ENCODE data around the gene ST3GAL3.

ST3GAL3 gene

GRCh38 chr1:43763497-43763973 is 56.2 kb downstream of the ST3GAL3 start:
- H3K27ac ChIP-seq (ENCODE audit: low read length) = no peak overlapping the region
- H3K9me3 ChIP-seq (ENCODE audit: control insufficient read depth in 1 of 2, low read length in 2 of 2) = no peaks in the 10 kb centered on the region
- no peaks in the 10 kb centered on the region for H3K27me3 ChIP-seq (ENCODE audit: low read depth, low read length)
- H3K4me1 ChIP-seq (ENCODE audit: control insufficient read depth in 1 of 2, insufficient read depth in 2 of 2, low read length in 2 of 2) = peaks cover 0 to 14% of the 10 kb centered on the region in 2 donors
- no peak overlapping the region for H3K4me3 ChIP-seq (ENCODE audit: low read depth in 1 of 2, low read length in 2 of 2)
- H3K36me3 ChIP-seq (ENCODE audit: control insufficient read depth in 1 of 2, insufficient read depth in 2 of 2, low read length in 2 of 2) = no peaks in the 10 kb centered on the region

GRCh38 chr1:43764581-43764980 is 57.2 kb downstream of the ST3GAL3 start:
- Histone ChIP-seq H3K36me3 (ENCODE audit: control insufficient read depth in 1 of 2, insufficient read depth in 2 of 2, low read length in 2 of 2) (no peaks in the 10 kb centered on the region), H3K4me3 (ENCODE audit: low read depth in 1 of 2, low read length in 2 of 2) (no peak overlapping the region), H3K27ac (ENCODE audit: low read length) (no peak overlapping the region), H3K4me1 (ENCODE audit: control insufficient read depth in 1 of 2, insufficient read depth in 2 of 2, low read length in 2 of 2) (peaks cover 0 to 14% of the 10 kb centered on the region in 2 donors), H3K9me3 (ENCODE audit: control insufficient read depth in 1 of 2, low read length in 2 of 2) (no peaks in the 10 kb centered on the region), H3K27me3 (ENCODE audit: low read depth, low read length) (no peaks in the 10 kb centered on the region)

GRCh38 chr1:43766086-43766784 is 58.9 kb downstream of the ST3GAL3 start:
- Histone ChIP-seq H3K9me3 (ENCODE audit: control insufficient read depth in 1 of 2, low read length in 2 of 2) (no peaks in the 10 kb centered on the region), H3K4me1 (ENCODE audit: control insufficient read depth in 1 of 2, insufficient read depth in 2 of 2, low read length in 2 of 2) (peaks cover 0 to 14% of the 10 kb centered on the region in 2 donors), H3K27me3 (ENCODE audit: low read depth, low read length) (no peaks in the 10 kb centered on the region), H3K36me3 (ENCODE audit: control insufficient read depth in 1 of 2, insufficient read depth in 2 of 2, low read length in 2 of 2) (no peaks in the 10 kb centered on the region), H3K27ac (ENCODE audit: low read length) (no peak overlapping the region), H3K4me3 (ENCODE audit: low read depth in 1 of 2, low read length in 2 of 2) (no peak overlapping the region)

GRCh38 chr1:43766818-43767525 is 59.6 kb downstream of the ST3GAL3 start:
- Histone ChIP-seq H3K27ac (ENCODE audit: low read length) (no peak overlapping the region), H3K4me1 (ENCODE audit: control insufficient read depth in 1 of 2, insufficient read depth in 2 of 2, low read length in 2 of 2) (peaks cover 0 to 14% of the 10 kb centered on the region in 2 donors), H3K27me3 (ENCODE audit: low read depth, low read length) (no peaks in the 10 kb centered on the region), H3K9me3 (ENCODE audit: control insufficient read depth in 1 of 2, low read length in 2 of 2) (no peaks in the 10 kb centered on the region), H3K36me3 (ENCODE audit: control insufficient read depth in 1 of 2, insufficient read depth in 2 of 2, low read length in 2 of 2) (no peaks in the 10 kb centered on the region), H3K4me3 (ENCODE audit: low read depth in 1 of 2, low read length in 2 of 2) (no peak overlapping the region)

- Histone ChIP-seq H3K36me3 (ENCODE audit: control insufficient read depth in 1 of 2, insufficient read depth in 2 of 2, low read length in 2 of 2) (peaks cover 0 to 4% of the 10 kb centered on the region in 2 donors), H3K27me3 (ENCODE audit: low read depth, low read length) (no peaks in the 10 kb centered on the region), H3K27ac (ENCODE audit: low read length) (no peak overlapping the region), H3K4me3 (ENCODE audit: low read depth in 1 of 2, low read length in 2 of 2) (no peak overlapping the region), H3K4me1 (ENCODE audit: control insufficient read depth in 1 of 2, insufficient read depth in 2 of 2, low read length in 2 of 2) (peaks cover 0 to 8% of the 10 kb centered on the region in 2 donors), H3K9me3 (ENCODE audit: control insufficient read depth in 1 of 2, low read length in 2 of 2) (no peaks in the 10 kb centered on the region)
Observed at GRCh38 chr1:43768168-43768567, 60.8 kb downstream of the ST3GAL3 start.

GRCh38 chr1:43769350-43769908 is 62.1 kb downstream of the ST3GAL3 start:
- H3K27me3 ChIP-seq (ENCODE audit: low read depth, low read length) = no peaks in the 10 kb centered on the region
- no peak overlapping the region for H3K4me3 ChIP-seq (ENCODE audit: low read depth in 1 of 2, low read length in 2 of 2)
- peaks cover 0 to 8% of the 10 kb centered on the region in 2 donors for H3K4me1 ChIP-seq (ENCODE audit: control insufficient read depth in 1 of 2, insufficient read depth in 2 of 2, low read length in 2 of 2)
- no peaks in the 10 kb centered on the region for H3K9me3 ChIP-seq (ENCODE audit: control insufficient read depth in 1 of 2, low read length in 2 of 2)
- H3K27ac ChIP-seq (ENCODE audit: low read length) = no peak overlapping the region
- H3K36me3 ChIP-seq (ENCODE audit: control insufficient read depth in 1 of 2, insufficient read depth in 2 of 2, low read length in 2 of 2) = peaks cover 0 to 4% of the 10 kb centered on the region in 2 donors

- no peak overlapping the region for H3K27ac ChIP-seq (ENCODE audit: low read length)
- H3K4me1 ChIP-seq (ENCODE audit: control insufficient read depth in 1 of 2, insufficient read depth in 2 of 2, low read length in 2 of 2) = peaks cover 0 to 8% of the 10 kb centered on the region in 2 donors
- H3K4me3 ChIP-seq (ENCODE audit: low read depth in 1 of 2, low read length in 2 of 2) = no peak overlapping the region
- H3K36me3 ChIP-seq (ENCODE audit: control insufficient read depth in 1 of 2, insufficient read depth in 2 of 2, low read length in 2 of 2) = peaks cover 0 to 4% of the 10 kb centered on the region in 2 donors
- no peaks in the 10 kb centered on the region for H3K27me3 ChIP-seq (ENCODE audit: low read depth, low read length)
- no peaks in the 10 kb centered on the region for H3K9me3 ChIP-seq (ENCODE audit: control insufficient read depth in 1 of 2, low read length in 2 of 2)
Observed at GRCh38 chr1:43770111-43770510, 62.8 kb downstream of the ST3GAL3 start.

- peaks cover 0 to 4% of the 10 kb centered on the region in 2 donors for H3K36me3 ChIP-seq (ENCODE audit: control insufficient read depth in 1 of 2, insufficient read depth in 2 of 2, low read length in 2 of 2)
- no peak overlapping the region for H3K4me3 ChIP-seq (ENCODE audit: low read depth in 1 of 2, low read length in 2 of 2)
- H3K27me3 ChIP-seq (ENCODE audit: low read depth, low read length) = no peaks in the 10 kb centered on the region
- H3K9me3 ChIP-seq (ENCODE audit: control insufficient read depth in 1 of 2, low read length in 2 of 2) = no peaks in the 10 kb centered on the region
- H3K27ac ChIP-seq (ENCODE audit: low read length) = no peak overlapping the region
- H3K4me1 ChIP-seq (ENCODE audit: control insufficient read depth in 1 of 2, insufficient read depth in 2 of 2, low read length in 2 of 2) = peaks cover 0 to 3% of the 10 kb centered on the region in 2 donors
Observed at GRCh38 chr1:43772978-43773377, 65.6 kb downstream of the ST3GAL3 start.

GRCh38 chr1:43773821-43774220 is 66.5 kb downstream of the ST3GAL3 start:
- H3K4me1 ChIP-seq (ENCODE audit: control insufficient read depth in 1 of 2, insufficient read depth in 2 of 2, low read length in 2 of 2) = peaks cover 0 to 3% of the 10 kb centered on the region in 2 donors
- H3K27me3 ChIP-seq (ENCODE audit: low read depth, low read length) = no peaks in the 10 kb centered on the region
- no peak overlapping the region for H3K27ac ChIP-seq (ENCODE audit: low read length)
- H3K4me3 ChIP-seq (ENCODE audit: low read depth in 1 of 2, low read length in 2 of 2) = no peak overlapping the region
- H3K9me3 ChIP-seq (ENCODE audit: control insufficient read depth in 1 of 2, low read length in 2 of 2) = no peaks in the 10 kb centered on the region
- H3K36me3 ChIP-seq (ENCODE audit: control insufficient read depth in 1 of 2, insufficient read depth in 2 of 2, low read length in 2 of 2) = peaks cover 0 to 4% of the 10 kb centered on the region in 2 donors

- no peaks in the 10 kb centered on the region for H3K27me3 ChIP-seq (ENCODE audit: low read depth, low read length)
- no peaks in the 10 kb centered on the region for H3K9me3 ChIP-seq (ENCODE audit: control insufficient read depth in 1 of 2, low read length in 2 of 2)
- peaks cover 0 to 4% of the 10 kb centered on the region in 2 donors for H3K36me3 ChIP-seq (ENCODE audit: control insufficient read depth in 1 of 2, insufficient read depth in 2 of 2, low read length in 2 of 2)
- peaks cover 0 to 3% of the 10 kb centered on the region in 2 donors for H3K4me1 ChIP-seq (ENCODE audit: control insufficient read depth in 1 of 2, insufficient read depth in 2 of 2, low read length in 2 of 2)
- H3K27ac ChIP-seq (ENCODE audit: low read length) = no peak overlapping the region
- H3K4me3 ChIP-seq (ENCODE audit: low read depth in 1 of 2, low read length in 2 of 2) = no peak overlapping the region
Observed at GRCh38 chr1:43774359-43774758, 67.0 kb downstream of the ST3GAL3 start.

- Histone ChIP-seq H3K27me3 (ENCODE audit: low read depth, low read length) (no peaks in the 10 kb centered on the region), H3K4me3 (ENCODE audit: low read depth in 1 of 2, low read length in 2 of 2) (no peak overlapping the region), H3K27ac (ENCODE audit: low read length) (no peak overlapping the region), H3K9me3 (ENCODE audit: control insufficient read depth in 1 of 2, low read length in 2 of 2) (peaks cover 0 to 4% of the 10 kb centered on the region in 2 donors), H3K4me1 (ENCODE audit: control insufficient read depth in 1 of 2, insufficient read depth in 2 of 2, low read length in 2 of 2) (peaks cover 0 to 3% of the 10 kb centered on the region in 2 donors), H3K36me3 (ENCODE audit: control insufficient read depth in 1 of 2, insufficient read depth in 2 of 2, low read length in 2 of 2) (peaks cover 0 to 4% of the 10 kb centered on the region in 2 donors)
Observed at GRCh38 chr1:43776043-43776761, 68.9 kb downstream of the ST3GAL3 start.
